ENCODE measurements around the gene COX14.

Gene COX14

DNA sequence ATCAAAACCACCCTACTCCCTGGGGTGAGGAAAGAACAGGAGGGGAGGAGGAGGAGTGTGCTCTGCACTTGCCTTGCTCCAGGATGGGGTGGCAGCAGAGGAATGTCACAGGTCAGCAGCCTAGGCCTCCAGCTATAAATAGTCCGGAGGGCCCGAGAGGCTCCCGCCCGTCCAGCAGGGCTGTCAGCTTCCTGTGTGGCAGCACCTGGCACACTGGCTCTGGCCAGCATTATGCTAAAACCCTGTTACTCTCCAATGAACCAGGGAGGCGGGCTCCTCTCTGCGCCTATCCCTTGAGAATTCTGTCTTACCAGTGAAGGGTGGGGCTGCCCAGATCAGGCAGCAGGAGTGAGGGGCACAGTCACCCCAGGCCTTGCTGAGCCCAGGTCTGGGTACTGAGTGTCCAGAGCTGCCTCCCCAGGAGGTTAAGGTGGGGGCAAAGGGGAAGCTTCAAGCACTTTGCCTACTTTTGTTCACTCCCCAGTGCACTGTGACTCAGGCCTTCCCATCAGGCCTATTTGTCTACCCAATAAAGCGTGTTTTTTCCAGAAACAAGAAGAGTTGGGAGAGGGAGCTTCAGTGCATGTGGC is 1.2 kb upstream of the COX14 start:
- H3K9me3 ChIP-seq (ENCODE audit: control insufficient read depth, insufficient read depth, low read length), result no peaks in the 10 kb centered on the region
- H3K9ac ChIP-seq (ENCODE audit: low read depth, low read length), result no peak overlapping the region
- H3K36me3 ChIP-seq (ENCODE audit: control insufficient read depth, insufficient read depth, low read length), result no peaks in the 10 kb centered on the region
- peak overlapping the region; percentile 73 for H3K27ac ChIP-seq (ENCODE audit: low read depth, low read length)
- H3K27me3 ChIP-seq (ENCODE audit: control insufficient read depth, insufficient read depth, low read length), result no peaks in the 10 kb centered on the region
- H3K4me3 ChIP-seq (ENCODE audit: low read depth, low read length), result no peak overlapping the region
- H3K4me1 ChIP-seq (ENCODE audit: control insufficient read depth, insufficient read depth, low read length), result peaks cover 11% of the 10 kb centered on the region

DNA sequence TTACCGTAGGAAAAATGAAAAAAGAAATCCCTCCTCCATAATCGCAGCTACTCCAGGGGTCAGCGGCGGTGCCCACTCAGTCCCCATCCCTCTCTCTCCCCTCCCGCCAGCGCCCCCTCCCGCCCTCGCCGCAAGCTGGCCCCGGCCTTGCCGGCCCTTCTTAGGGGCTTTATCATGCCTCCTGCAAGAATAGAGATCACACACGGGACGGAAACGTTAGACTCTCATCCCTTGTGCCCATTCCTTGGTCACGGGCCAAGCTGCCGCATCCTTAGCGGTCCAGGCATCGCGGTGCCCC is 692 bp upstream of the COX14 start:
- H3K36me3 ChIP-seq (ENCODE audit: control insufficient read depth, insufficient read depth, low read length), result no peaks in the 10 kb centered on the region
- H3K4me3 ChIP-seq (ENCODE audit: low read depth, low read length), result peak overlapping the region; percentile 49; the same call in 1 of the 2 replicates
- H3K27ac ChIP-seq (ENCODE audit: low read depth, low read length), result no peak overlapping the region
- no peak overlapping the region for H3K9ac ChIP-seq (ENCODE audit: low read depth, low read length)
- peaks cover 11% of the 10 kb centered on the region for H3K4me1 ChIP-seq (ENCODE audit: control insufficient read depth, insufficient read depth, low read length)
- H3K9me3 ChIP-seq (ENCODE audit: control insufficient read depth, insufficient read depth, low read length), result no peaks in the 10 kb centered on the region
- H3K27me3 ChIP-seq (ENCODE audit: control insufficient read depth, insufficient read depth, low read length), result no peaks in the 10 kb centered on the region

DNA sequence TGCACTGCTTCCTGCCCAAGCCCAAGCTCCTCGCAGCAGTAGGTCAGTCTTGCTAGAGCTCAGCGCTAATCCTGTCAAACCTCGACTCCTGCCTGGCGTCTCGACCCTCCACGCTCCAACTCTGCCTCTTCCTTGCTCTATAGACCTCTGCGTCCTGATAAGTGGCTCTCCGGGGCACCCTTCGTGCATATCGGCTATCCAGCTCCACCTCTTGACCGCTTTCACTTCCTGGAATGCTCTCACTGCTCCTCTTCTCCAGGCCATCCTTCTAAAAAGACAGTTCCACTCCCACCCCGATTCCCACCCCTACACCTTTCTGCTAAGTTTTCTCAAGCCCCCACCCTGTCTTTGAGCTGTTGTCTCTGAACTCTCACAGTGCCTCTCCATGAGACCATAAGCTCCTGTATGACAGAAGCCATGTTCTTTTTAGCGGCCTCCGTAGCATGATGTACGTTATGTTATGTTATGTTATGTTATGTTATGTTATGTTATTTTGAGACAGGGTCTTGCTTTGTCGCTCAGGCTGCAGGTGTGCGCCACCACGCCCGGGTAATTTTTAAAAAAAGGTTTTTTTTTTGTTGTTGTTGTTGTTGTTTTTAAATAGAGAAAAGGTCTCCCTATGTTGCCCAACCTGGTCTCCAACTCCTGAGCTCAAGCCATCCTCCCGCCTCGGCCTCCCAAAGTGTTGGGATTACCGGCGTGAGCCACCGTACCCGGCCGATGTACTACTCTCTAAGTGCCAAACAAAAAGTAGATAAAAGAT is 601 bp downstream of the COX14 start:
- Histone ChIP-seq H3K4me1 (ENCODE audit: control insufficient read depth, insufficient read depth, low read length) (peaks cover 11% of the 10 kb centered on the region), H3K27me3 (ENCODE audit: control insufficient read depth, insufficient read depth, low read length) (no peaks in the 10 kb centered on the region), H3K4me3 (ENCODE audit: low read depth, low read length) (peak overlapping the region; percentile 87), H3K9me3 (ENCODE audit: control insufficient read depth, insufficient read depth, low read length) (no peaks in the 10 kb centered on the region), H3K9ac (ENCODE audit: low read depth, low read length) (peak overlapping the region; percentile 65), H3K27ac (ENCODE audit: low read depth, low read length) (peak overlapping the region; percentile 92), H3K36me3 (ENCODE audit: control insufficient read depth, insufficient read depth, low read length) (no peaks in the 10 kb centered on the region)

- Histone ChIP-seq H3K4me1 (ENCODE audit: control insufficient read depth, insufficient read depth, low read length) (no peaks in the 10 kb centered on the region), H3K27me3 (ENCODE audit: control insufficient read depth, insufficient read depth, low read length) (no peaks in the 10 kb centered on the region), H3K36me3 (ENCODE audit: control insufficient read depth, insufficient read depth, low read length) (peaks cover 5% of the 10 kb centered on the region; the same call in 1 of the 2 replicates), H3K4me3 (ENCODE audit: low read depth, low read length) (no peak overlapping the region), H3K9ac (ENCODE audit: low read depth, low read length) (no peak overlapping the region), H3K27ac (ENCODE audit: low read depth, low read length) (no peak overlapping the region), H3K9me3 (ENCODE audit: control insufficient read depth, insufficient read depth, low read length) (no peaks in the 10 kb centered on the region)
Observed at GRCh38 chr12:50117057-50117622, 5.1 kb downstream of the COX14 start.

GRCh38 chr12:50119387-50119786 is 7.4 kb downstream of the COX14 start:
- Histone ChIP-seq H3K9me3 (ENCODE audit: control insufficient read depth, insufficient read depth, low read length) (no peaks in the 10 kb centered on the region), H3K4me1 (ENCODE audit: control insufficient read depth, insufficient read depth, low read length) (no peaks in the 10 kb centered on the region), H3K4me3 (ENCODE audit: low read depth, low read length) (no peak overlapping the region), H3K36me3 (ENCODE audit: control insufficient read depth, insufficient read depth, low read length) (peaks cover 5% of the 10 kb centered on the region; the same call in 1 of the 2 replicates), H3K27me3 (ENCODE audit: control insufficient read depth, insufficient read depth, low read length) (no peaks in the 10 kb centered on the region), H3K27ac (ENCODE audit: low read depth, low read length) (no peak overlapping the region), H3K9ac (ENCODE audit: low read depth, low read length) (no peak overlapping the region)

GRCh38 chr12:50120521-50120920 is 8.5 kb downstream of the COX14 start:
- Histone ChIP-seq H3K27ac (ENCODE audit: low read depth, low read length) (no peak overlapping the region), H3K27me3 (ENCODE audit: control insufficient read depth, insufficient read depth, low read length) (no peaks in the 10 kb centered on the region), H3K9ac (ENCODE audit: low read depth, low read length) (no peak overlapping the region), H3K4me3 (ENCODE audit: low read depth, low read length) (no peak overlapping the region), H3K4me1 (ENCODE audit: control insufficient read depth, insufficient read depth, low read length) (no peaks in the 10 kb centered on the region), H3K36me3 (ENCODE audit: control insufficient read depth, insufficient read depth, low read length) (peaks cover 5% of the 10 kb centered on the region; the same call in 1 of the 2 replicates), H3K9me3 (ENCODE audit: control insufficient read depth, insufficient read depth, low read length) (no peaks in the 10 kb centered on the region)

DNA sequence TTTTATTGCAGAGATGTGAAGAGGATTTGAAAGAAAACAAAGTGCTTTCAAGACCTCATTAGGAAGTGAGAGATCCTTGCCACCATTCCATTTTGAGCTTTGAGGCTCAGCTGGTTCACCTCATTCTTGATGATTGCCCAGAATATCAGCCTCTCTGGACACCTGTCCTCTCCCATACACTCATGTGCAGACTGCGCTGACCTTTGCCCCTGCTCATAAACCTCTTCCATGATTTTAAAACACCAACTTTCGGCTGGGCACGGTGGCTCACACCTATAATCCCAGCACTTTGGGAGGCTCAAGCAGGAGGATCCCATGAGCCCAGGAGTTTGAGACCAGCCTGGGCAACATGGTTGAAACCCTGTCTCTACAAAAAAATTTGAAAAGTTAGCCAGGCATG is 8.9 kb downstream of the COX14 start:
- H3K4me1 ChIP-seq (ENCODE audit: control insufficient read depth, insufficient read depth, low read length), result no peaks in the 10 kb centered on the region
- H3K4me3 ChIP-seq (ENCODE audit: low read depth, low read length), result no peak overlapping the region
- no peak overlapping the region for H3K9ac ChIP-seq (ENCODE audit: low read depth, low read length)
- no peaks in the 10 kb centered on the region for H3K27me3 ChIP-seq (ENCODE audit: control insufficient read depth, insufficient read depth, low read length)
- no peaks in the 10 kb centered on the region for H3K9me3 ChIP-seq (ENCODE audit: control insufficient read depth, insufficient read depth, low read length)
- peaks cover 5% of the 10 kb centered on the region; the same call in 1 of the 2 replicates for H3K36me3 ChIP-seq (ENCODE audit: control insufficient read depth, insufficient read depth, low read length)
- no peak overlapping the region for H3K27ac ChIP-seq (ENCODE audit: low read depth, low read length)

- Histone ChIP-seq H3K4me1 (ENCODE audit: control insufficient read depth, insufficient read depth, low read length) (no peaks in the 10 kb centered on the region), H3K27me3 (ENCODE audit: control insufficient read depth, insufficient read depth, low read length) (no peaks in the 10 kb centered on the region), H3K9ac (ENCODE audit: low read depth, low read length) (no peak overlapping the region), H3K4me3 (ENCODE audit: low read depth, low read length) (no peak overlapping the region), H3K9me3 (ENCODE audit: control insufficient read depth, insufficient read depth, low read length) (no peaks in the 10 kb centered on the region), H3K36me3 (ENCODE audit: control insufficient read depth, insufficient read depth, low read length) (peaks cover 5% of the 10 kb centered on the region; the same call in 1 of the 2 replicates), H3K27ac (ENCODE audit: low read depth, low read length) (no peak overlapping the region)
Observed at GRCh38 chr12:50121641-50122040, 9.6 kb downstream of the COX14 start.

DNA sequence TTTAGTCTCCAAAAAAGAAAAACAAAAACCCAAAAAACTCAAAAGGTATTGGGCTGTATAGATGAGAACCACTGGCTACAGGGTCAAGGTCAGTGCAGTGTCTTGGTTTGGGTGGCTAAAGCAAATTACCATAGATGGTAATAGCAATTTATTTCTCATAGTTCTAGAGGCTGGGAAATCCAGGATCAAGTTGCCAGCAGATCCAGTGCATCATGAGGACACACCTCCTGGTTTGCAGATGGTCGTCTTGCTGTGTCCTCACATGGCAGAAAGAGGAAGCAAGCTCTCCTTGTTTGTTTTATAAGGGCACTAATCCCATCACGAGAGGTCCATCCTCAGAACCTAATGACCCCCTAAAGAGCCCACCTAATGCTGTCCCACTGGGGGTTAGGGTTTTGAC is 11.2 kb downstream of the COX14 start:
- H3K27me3 ChIP-seq (ENCODE audit: control insufficient read depth, insufficient read depth, low read length), result no peaks in the 10 kb centered on the region
- peaks cover 11% of the 10 kb centered on the region; the same call in 1 of the 2 replicates for H3K36me3 ChIP-seq (ENCODE audit: control insufficient read depth, insufficient read depth, low read length)
- H3K9ac ChIP-seq (ENCODE audit: low read depth, low read length), result no peak overlapping the region
- H3K27ac ChIP-seq (ENCODE audit: low read depth, low read length), result no peak overlapping the region
- no peaks in the 10 kb centered on the region for H3K9me3 ChIP-seq (ENCODE audit: control insufficient read depth, insufficient read depth, low read length)
- H3K4me1 ChIP-seq (ENCODE audit: control insufficient read depth, insufficient read depth, low read length), result no peaks in the 10 kb centered on the region
- no peak overlapping the region for H3K4me3 ChIP-seq (ENCODE audit: low read depth, low read length)

GRCh38 chr12:50127546-50127945 is 15.5 kb downstream of the COX14 start:
- H3K27ac ChIP-seq (ENCODE audit: low read depth, low read length), result no peak overlapping the region
- H3K4me1 ChIP-seq (ENCODE audit: control insufficient read depth, insufficient read depth, low read length), result no peaks in the 10 kb centered on the region
- no peak overlapping the region for H3K4me3 ChIP-seq (ENCODE audit: low read depth, low read length)
- H3K9me3 ChIP-seq (ENCODE audit: control insufficient read depth, insufficient read depth, low read length), result no peaks in the 10 kb centered on the region
- H3K36me3 ChIP-seq (ENCODE audit: control insufficient read depth, insufficient read depth, low read length), result peaks cover 39% of the 10 kb centered on the region
- no peaks in the 10 kb centered on the region for H3K27me3 ChIP-seq (ENCODE audit: control insufficient read depth, insufficient read depth, low read length)
- H3K9ac ChIP-seq (ENCODE audit: low read depth, low read length), result no peak overlapping the region

DNA sequence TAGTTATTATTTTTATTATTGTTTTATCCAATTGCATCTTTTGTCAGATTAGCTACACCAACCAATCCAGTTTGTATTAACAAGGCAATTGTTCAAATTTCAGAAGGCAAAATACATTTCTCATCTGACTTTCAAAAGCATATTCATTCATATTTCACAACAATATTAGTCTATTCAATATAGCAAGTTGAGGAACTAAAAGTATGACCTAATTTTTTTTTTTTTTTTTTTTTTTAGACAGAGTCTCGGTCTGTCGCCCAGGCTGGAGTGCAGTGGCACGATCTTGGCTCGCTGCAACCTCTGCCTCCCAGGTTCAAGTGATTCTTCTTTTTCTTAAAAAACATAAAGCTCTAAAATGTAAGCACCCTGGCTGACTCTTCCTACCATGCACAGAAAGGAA is 17.3 kb downstream of the COX14 start:
- Histone ChIP-seq H3K9me3 (ENCODE audit: control insufficient read depth, insufficient read depth, low read length) (no peaks in the 10 kb centered on the region), H3K4me3 (ENCODE audit: low read depth, low read length) (no peak overlapping the region), H3K27me3 (ENCODE audit: control insufficient read depth, insufficient read depth, low read length) (no peaks in the 10 kb centered on the region), H3K27ac (ENCODE audit: low read depth, low read length) (no peak overlapping the region), H3K4me1 (ENCODE audit: control insufficient read depth, insufficient read depth, low read length) (no peaks in the 10 kb centered on the region), H3K36me3 (ENCODE audit: control insufficient read depth, insufficient read depth, low read length) (peaks cover 56% of the 10 kb centered on the region), H3K9ac (ENCODE audit: low read depth, low read length) (no peak overlapping the region)

Data from HUES48 (cell line).